ENCODE results near the gene B4GALT2.

GRCh38 chr1:43969746-43970466, 9.1 kb upstream of the B4GALT2 start, which contains the start of gene DPH2:
- TF ChIP-seq CTCF (IDR thresholded peaks at IDR 0.05) (peak in 5 of 6 experiments; percentile 16 to 41 (median 17)), POLR2A (IDR thresholded peaks at IDR 0.05) (no peak)

Measured in Peyer's patch (tissue), 4 donors.